HG03521 (cell line): Measurements from ENCODE around the gene USP34.
"Not testable (repeated sequence)": the region's sequence is repeated elsewhere in the genome, so short reads cannot be mapped to it uniquely, and the experiment has no call there.

Experiments
- ATAC-seq: cut with Tn5 transposase; IDR thresholded peaks from one replicate; pipeline ENCODE4 v1.9.1; 2021; ENCODE audit warnings: mild to moderate bottlenecking, moderate library complexity; ENCODE audit not compliant: unreplicated experiment

USP34 gene

DNA sequence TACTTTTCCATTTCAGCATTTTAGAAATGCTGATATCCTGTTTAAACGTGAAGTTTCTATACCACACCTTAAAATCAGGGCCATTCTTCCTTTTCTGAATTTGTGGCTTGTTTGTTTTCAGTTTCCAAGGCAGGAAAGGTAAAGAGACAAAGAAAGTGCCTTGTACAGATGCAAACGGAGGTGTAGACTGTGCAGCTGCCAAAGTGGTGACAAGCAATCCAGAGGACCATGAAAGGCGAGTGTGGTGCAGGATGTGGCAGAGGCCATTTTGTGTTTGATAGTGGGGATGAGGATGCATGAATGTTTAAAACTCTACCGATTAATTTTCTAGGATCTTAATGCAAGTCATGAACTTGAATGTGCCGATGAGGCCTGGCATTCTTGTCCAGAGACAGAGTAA is 308.2 kb downstream of the USP34 start:
- no peak for ATAC-seq

DNA sequence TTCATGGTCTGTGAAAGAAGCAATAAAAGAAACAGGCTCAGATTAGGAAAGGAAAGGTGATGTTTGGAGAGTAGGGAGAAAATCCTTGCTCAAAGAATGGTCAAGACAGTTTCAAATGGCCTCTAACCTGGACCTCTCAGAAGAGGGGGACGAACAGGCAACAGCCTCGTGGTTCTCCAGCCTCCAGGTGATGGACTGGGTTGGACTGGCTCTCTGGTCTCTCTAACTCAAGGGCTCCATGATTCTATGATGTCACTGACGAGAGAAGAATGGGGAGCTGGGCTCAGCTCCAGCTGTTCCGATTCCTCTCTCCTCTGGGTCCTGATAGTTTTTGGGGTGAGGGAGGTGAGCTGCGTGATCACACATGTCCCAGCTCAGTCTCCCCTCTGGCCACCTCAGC is 309.0 kb downstream of the USP34 start, which contains the start of gene C2orf74:
Gene C2orf74, plus strand, starts transcription at position 301 of the 400 bp plus-strand sequence. CDS start 327 bp downstream, outside the sequence.
- ATAC-seq, result no peak

DNA sequence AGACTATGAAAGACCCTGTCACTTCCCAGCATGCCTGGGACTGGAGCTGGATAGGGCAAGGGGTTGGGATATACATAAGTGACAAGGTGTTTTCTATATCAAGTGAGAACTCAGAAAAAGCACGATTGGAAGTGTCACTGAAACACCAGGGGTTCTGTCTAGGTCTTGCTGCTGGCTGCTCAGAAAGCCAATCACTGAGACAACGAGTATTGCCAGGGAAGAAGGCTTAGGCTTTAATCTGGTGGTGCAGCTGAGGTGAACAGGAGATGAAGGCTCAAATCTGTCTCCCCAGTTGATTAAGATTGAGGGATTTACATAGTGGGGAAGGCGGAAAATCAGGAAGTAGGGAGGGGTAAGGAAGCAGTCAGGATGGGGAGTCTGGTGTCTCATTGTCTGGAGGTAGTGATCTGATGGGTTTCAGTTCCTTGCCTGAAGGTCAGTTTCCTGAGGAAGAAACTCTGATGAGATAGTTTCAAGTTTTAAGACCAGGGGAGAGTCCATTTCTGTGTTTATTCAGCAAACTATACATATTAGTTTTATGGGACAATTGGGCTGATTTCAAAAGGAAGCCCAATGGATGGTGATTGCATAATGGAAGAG is 312.4 kb downstream of the USP34 start:
- ATAC-seq, result no peak

DNA sequence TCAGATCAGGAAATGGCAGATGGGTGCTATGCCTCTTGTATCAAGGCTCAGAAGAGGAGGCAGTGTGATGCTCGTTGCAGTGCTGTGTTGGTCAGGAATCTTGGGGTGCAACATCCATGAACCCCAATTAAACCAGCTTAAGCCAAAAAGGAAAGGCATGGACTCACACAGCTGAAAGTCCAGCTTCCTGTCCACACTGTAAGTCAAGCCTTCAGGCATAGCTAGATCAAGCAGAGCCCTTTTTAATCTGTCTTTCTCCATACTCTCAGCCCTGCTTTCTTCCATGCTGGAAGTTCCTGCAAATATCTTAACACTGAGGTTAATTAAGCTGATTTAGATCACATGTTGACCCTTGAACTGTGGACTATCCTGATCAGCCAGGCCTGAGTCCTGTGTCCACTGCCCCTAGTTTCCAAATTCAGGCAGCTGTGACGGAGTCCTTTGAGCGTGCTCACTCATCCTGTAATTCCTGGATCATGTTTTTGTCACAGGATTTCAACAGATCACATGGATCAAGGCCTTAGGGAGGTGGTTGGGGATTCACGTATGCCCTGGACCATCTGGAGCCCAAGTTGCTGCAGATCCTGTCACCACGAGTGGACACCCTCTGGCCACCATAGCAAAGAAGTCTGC is 313.4 kb downstream of the USP34 start:
- no peak for ATAC-seq

DNA sequence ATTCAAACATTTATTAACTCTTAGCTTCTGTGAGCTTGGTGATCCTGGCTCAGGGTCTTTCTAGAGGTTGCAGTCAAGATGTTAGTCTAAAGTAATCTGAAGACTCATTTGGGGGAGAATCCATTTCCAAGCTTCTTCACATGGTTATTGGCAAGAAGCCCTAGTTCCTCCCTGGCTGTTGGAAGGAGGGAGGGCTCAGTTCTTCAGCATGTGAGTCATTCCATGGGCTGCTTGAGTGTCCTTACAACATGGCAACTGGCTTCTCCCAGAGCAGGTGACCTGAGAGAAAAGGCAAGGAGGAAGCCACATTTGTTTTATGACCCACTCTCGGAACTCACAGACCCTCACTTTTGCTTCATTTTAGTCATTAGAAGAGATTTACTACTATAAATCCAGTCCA is 319.5 kb downstream of the USP34 start:
- ATAC-seq, result no peak

DNA sequence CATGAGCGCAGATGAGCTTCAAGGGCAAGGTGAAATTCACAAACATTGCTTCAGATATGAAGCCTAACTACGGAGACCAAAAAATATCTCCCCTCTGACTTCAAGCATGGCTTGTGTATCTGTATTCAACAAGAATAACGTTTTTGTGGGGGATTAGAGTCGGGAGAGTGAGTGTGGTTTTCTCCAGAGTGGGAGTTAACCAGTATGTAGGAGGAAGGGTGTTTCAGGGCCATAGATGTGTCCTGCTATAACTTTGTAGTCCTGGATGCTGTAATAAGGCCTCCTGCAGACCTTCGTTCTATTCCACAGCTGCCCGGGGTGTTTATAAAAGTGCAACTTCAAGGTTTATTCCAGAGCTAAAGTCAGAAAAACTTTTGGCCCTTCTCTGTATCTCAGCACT is 321.8 kb downstream of the USP34 start:
- ATAC-seq, result no peak

DNA sequence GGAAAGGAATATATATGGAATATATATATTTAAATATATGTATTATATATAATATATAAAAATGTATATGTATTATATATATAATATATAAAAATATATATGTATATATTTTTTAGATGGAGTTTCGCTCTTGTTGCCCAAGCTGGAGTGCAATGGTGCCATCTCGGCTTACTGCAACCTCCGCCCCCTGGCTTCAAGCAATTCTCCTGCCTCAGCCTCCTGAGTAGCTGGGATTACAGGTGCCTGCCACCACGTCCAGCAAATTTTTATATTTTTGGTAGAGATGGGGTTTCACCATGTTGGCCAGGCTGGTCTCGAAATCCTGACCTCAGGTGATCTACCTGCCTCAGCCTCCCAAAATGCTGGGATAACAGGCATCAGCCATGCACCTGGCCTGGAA is 322.8 kb downstream of the USP34 start:
- not testable (repeated sequence) for ATAC-seq

DNA sequence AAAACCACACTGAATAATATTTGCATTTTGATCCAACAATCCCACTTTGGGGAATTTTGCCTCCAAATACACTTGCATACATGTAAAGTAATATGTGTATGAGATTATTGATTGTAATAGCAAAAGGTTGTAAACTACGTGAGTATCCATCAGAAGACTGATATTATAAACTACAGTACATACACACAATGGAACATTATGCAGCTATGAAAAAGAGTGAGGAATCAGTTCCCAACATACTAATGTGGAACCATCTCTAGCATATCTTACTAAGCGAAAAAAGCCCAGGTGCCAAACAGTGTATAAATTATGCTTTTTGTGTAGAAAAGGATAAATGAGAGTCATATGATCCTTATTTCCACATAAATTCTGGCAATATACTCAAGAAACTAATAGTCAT is 324.9 kb downstream of the USP34 start:
- no peak for ATAC-seq

DNA sequence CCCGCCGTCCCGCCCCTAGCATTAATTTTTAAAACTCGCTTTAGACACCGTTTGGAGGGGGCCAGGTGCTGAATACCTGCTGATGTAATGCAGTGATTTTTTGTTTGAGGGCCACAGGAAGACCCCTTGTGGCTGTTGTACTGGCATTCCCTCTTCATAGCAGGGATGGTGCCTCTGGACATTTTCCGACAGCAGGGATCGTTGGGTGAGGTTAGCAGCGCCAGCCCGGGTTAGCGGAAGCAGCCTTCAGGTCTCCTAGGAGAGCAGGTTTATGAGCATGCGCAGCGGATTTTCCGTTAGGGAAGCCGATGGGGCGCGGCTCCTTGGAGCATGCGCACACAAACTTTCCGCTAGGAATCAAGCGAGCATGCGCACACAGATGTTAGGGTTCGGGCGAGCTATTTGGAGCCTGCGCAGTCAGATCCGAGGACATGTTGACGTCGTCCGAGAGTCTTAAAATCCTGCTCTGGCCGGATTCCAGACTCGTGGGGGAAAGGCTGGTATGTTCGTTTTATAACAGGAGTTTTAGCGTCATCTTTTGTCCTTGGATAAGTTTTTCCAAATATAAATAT is 326.1 kb downstream of the USP34 start:
- peak; percentile 88 for ATAC-seq

DNA sequence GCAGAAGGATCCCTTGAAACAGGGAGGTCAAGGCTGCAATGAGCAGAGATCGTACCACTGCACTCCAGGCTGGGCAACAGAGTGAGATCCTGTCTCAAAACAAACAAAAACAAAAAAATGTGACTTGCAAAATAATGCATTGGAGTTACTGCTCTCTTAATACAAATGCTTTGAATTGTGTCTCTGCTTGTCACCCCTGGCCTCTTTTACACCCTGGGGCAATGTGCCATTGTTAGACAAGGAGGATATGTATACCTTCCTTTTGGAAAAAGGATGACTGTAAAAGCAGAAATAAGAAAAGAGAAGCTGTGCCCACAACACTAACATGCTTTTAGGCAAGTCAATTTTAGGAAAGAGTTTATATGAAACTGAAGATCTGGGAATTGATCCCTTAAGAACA is 329.7 kb downstream of the USP34 start:
- ATAC-seq, result no peak

DNA sequence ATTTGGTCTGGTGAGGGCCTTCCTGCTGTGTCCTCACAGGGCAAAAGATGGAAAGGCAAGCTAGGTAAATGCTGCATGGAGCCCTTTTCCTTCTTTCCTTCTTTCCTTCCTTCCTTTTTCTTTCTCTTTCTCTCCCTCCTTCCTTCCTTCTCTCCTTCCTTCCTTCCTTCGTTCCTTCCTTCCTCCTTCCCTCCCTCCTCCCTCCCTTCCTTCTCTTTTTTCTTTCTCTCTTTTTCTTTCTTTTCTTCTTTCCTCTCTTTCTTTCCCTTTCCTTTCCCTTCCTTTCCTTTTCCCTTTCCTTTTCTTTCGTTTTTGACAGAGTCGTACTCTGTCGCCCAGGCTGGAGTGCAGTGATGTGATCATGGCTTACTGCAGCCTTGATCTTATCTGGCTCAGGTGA is 332.0 kb downstream of the USP34 start:
- no peak for ATAC-seq
